Smooth muscle cell of trachea (primary cell): ENCODE results near the gene NMUR1. TPM values are rescaled to one million over a fixed set of nuclear protein-coding genes. Genes with fewer than 3 reads are reported as not detected.

Source experiments
- total RNA-seq: library from RNA; depleted of rRNA; stranded (reverse); fragments of >200 nt; gene quantifications from 2 replicates; pipeline ENCODE4 v1.2.1, GENCODE V29; 2014

Gene NMUR1, protein sequence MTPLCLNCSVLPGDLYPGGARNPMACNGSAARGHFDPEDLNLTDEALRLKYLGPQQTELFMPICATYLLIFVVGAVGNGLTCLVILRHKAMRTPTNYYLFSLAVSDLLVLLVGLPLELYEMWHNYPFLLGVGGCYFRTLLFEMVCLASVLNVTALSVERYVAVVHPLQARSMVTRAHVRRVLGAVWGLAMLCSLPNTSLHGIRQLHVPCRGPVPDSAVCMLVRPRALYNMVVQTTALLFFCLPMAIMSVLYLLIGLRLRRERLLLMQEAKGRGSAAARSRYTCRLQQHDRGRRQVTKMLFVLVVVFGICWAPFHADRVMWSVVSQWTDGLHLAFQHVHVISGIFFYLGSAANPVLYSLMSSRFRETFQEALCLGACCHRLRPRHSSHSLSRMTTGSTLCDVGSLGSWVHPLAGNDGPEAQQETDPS
- under 0.01 and 0.17 TPM in 2 replicates for total RNA-seq

DNA sequence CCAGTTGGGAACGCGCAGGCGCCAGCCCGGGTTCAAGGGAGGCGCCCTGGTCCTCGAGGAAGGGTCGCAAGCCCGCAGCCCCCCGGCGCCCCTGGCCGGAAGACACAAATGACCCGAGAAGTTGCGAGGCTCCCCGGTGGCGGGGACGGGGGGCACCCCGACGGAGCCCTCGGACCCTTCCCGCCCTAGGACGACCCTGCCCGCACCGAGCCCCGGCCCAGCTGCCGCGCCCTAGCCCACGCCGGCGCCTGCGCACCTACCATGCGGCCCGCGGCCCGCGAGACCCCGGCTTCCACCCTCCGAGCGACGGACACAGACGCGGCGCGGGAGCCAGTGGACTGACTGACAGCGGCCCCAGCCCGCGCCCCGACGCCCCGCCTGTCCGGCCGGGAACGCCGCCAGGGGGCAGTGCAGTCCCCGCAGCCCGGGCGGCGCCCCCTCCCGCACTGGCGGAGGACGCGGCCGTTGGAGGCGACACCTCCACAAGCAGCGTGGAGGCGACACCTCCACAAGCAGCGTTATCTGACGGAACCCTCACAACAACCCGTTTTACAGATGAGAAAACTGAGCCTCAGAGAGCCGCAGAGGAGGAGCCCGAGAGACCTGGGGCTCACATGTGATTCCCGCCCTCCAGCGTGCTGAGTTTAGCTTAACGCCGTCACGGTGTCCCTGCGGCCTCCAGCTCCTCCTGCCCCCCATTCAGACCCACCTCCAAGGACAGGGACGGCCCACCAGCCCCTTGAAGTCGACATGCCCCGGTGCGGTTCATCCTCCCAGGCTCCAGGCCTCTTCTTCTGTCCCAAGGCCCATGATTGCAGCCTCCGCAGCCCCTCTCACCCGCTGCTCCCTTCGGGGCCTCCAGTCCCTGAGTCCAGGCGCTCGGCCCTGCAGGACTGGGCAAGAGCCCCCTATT is at the start of gene NMUR1:
NMUR1 (minus strand) TSS at position 347 of the 913 bp plus-strand sequence; CDS start at position 263, 84 bp downstream.

Other genes starting within 250 kb of the NMUR1 start
- 0.33 TPM in 1 of 2 replicates, not detected in the other for gene B3GNT7, start 134.7 kb downstream of the NMUR1 start, total RNA-seq
- gene NCL, start 66.0 kb downstream of the NMUR1 start, total RNA-seq = 162 and 168 TPM in 2 replicates
- not detected in 2 replicates for gene TEX44, start 62.4 kb upstream of the NMUR1 start, total RNA-seq
- gene PTMA, start 178.1 kb upstream of the NMUR1 start, total RNA-seq = 402 and 915 TPM in 2 replicates